HG02759 (cell line): ENCODE data around the gene NEUROD2.

ENCODE experiments used
- ATAC-seq: cut with Tn5 transposase; IDR thresholded peaks from one replicate; pipeline ENCODE4 v1.9.1; 2021; ENCODE audit warnings: mild to moderate bottlenecking, moderate library complexity; ENCODE audit not compliant: unreplicated experiment

The NEUROD2 gene

DNA sequence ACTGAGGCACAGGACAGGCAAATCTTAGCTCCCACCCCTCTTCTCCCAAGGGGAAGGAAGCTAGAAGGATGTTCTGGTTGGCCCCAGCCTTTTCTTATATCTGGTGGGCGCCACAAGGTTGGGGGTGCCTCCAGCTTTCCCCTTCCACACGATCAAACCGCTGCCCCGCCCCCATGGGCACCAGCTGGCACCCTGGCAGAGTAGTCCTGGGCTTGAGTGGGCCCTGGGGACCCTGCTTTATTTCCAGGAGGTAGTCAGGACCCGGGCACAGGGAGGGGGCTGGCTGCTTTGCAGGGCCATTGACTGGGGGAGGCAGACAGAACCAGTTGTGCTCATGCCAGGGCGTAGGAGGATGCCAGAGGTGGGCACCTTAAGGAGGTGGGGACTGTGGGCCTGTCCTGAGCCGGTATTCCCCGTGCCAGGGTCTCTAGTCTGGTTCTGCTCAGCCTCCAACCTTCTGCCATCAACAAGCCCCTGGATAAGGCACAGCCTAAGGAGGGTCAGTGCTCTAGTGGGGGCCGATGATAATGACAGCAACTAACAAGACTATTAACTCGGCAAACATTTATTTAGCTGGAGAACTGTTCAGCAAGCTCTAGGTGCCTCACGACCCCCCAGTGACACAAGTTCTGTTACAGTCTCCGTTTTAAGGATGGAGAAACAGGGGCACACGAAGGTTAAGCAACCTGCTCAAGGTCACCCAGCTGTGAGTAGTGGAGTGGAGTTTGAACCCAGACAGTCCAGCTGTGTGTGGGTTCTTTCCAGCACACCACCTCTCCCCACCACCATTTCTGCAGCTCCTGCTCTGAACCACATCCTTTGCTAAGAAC is 11.5 kb upstream of the NEUROD2 start:
- no peak for ATAC-seq

DNA sequence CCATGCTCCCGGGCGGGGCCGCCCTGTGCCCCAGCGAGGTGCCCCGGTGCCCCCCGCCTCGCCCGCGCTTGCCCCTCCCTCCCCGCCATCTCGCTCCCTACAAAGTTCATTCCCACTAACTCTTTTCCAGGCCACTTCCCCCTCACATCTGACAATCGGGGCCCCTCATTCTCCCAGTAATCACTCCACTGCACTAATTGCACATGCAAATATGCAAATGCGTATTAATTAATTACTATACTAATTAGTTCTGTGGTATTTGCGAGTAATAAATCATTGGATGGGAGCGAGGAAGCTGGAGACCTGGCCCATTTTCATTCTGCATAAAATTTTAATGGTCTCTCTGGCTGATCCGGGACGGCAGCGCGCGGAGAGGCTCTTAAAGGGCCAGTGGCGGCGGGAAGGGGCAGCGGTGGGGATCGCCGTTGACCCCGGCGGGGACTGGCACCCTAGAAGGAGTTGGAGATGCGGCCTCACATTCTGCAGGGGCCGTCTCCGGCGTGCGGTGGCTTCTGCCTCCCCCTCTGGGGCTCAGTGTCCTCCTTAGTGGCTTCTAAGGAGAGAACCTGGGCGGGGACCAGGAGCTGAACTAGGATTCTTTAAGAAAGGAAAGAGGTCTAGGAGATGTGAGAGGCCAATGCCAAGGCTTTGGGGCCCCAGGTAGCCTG is 10.7 kb upstream of the NEUROD2 start:
- no peak for ATAC-seq

DNA sequence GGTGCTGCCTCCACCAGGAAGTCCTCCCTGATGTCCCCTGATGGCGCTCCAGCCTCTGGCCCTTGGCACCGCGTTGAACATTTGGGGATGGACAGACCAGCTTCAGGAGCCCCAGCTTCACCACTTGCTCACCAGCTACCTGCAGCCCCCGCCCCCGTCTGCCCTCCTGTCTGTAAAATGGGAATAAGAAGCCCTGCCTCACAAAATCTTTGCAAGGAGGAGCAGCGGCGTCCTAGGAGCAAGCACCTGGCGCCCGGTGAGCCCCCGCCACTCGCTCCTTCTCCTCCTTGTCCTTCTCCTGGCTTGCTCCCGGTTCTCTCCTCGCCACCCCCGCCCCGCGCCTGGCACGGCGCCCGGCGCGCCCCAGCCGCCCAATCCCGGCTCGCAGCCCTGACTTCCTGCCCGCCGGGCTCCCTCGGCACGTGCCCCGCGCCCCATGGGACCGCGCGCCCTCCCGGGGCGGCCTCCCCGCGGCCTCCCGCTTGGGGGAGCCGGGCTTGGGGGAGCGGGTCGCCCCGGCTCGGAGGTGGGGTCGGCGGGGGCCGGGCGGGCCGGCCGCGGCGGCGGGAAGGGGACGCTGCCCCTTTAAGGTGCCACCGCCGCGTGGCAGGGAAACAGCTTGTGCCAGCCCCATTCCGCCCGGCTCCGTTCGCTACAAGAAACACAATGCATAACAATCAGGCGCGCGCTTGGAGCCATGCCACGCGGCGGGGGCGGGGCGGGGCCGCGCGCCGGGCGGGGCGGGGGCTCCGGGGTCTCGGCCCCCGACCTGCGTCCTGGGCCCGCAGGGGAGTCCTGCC is 9.9 kb upstream of the NEUROD2 start:
- ATAC-seq = peak; percentile 57

DNA sequence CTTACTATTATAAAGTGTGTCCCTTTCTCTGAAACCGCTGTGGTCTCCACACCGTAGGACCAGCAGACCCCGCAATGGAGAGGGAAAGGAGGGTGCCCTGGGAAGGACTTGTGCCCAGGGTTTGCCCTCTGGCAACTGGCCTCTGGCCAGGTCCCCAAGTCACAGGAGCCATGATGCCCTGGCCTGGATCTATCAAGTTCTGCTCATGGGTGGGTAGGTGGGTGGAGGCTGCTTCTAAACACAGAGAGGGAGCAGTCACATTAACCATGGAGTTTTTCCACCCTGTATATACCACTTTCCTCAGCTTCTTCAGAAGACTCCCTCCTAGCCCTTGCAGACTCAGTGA is 9.4 kb upstream of the NEUROD2 start:
- ATAC-seq = no peak

DNA sequence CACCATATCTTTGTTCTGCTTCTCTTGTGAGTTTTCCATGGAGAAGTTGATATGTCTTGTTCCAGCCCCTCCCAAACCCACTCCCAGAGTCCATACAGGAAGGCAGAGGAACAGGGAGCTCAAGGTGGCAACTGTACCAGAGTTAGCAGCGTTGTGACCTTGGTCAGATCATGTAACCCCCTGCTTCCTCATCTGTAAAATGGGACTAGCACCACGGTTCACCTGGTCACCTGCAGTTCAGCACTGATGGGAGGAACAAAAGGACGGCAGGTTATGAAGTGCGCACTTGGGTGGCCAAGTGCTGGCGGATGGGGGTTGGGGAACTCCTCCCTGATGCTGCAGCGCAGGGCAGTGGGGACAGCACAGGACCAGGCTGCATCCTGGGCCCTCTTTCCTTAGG is 7.7 kb upstream of the NEUROD2 start:
- ATAC-seq = no peak

- ATAC-seq = no peak
Observed at GRCh38 chr17:39614545-39615157, 6.9 kb upstream of the NEUROD2 start.

GRCh38 chr17:39612935-39613464 is 5.3 kb upstream of the NEUROD2 start:
- no peak for ATAC-seq

- ATAC-seq = no peak
Observed at GRCh38 chr17:39612291-39612894, 4.7 kb upstream of the NEUROD2 start.

DNA sequence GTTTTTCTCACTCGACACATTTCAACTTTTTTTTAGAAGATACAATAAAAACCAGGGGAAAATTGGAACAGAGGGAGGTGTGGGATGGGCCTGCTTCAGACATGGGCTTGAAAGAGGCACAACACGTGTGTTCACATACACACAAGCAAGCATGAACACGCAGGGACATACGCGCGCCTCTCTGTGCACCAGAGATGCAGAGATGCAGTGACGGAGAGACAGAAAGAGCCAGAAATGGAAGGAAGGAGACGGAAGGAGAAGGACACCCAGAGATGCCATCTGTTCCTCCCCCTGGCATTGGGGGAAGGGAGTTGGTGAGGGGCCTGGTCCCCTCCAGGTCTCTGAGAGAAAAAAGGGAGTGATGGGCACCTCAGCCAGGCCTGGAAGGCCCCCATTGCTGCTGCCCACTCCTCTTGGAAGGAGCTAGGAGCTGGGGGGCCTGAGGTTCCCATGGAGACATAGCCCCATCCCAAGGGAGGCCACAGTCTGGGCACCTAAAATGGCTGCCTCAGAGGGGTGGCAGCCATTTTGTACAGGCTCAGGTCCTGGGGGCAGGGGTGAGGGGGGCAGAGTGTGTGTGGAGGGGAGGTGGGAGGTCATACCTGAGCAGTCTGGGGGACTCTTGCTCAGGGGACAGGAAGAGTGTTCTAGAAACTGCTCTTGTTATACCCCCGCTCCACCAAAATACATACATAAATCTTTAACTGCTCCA is 3.8 kb upstream of the NEUROD2 start:
- no peak for ATAC-seq

GRCh38 chr17:39609416-39610025 is 1.8 kb upstream of the NEUROD2 start:
- no peak for ATAC-seq

GRCh38 chr17:39608142-39608981 is 642 bp upstream of the NEUROD2 start:
- no peak for ATAC-seq

DNA sequence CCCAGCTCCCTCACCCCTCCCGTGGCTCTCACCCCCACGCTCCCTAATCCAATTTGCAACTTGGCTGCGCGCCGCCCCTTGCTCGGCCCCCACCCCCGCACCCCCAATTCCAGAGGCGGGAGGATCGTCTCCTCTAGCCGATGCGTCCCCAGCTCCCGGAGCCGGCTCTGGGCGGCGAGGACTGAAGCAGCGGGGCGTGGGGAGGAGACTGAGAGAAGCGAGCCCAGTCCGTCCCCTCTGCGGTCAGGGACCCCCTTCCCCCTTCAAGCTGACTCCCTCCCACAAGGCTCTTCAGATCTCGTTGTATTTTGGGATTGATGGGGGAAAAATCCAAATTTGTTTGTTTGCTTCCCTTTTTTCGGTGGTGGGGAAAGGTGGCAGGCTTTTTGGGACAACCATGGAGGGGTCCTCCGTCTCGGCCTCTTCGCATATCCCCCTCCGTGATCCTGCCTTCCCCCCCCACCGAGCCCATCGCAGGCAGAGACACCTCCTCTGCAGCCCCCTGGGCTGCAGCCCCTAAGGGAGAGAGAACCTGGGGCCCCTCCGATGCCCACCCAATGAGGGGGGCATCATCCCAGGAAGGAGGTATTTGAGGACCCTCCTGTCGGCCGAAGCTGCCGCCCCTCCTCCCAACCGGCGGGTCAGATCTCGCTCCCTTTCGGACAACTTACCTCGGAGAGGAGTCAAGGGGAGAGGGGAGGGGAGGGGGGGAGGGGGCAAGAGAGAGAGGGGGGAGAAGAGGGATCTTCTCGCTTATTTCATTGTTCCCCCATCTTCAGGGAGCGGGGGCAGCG is 466 bp downstream of the NEUROD2 start:
- no peak for ATAC-seq

- ATAC-seq = no peak
Observed at GRCh38 chr17:39606434-39607056, 1.2 kb downstream of the NEUROD2 start.

DNA sequence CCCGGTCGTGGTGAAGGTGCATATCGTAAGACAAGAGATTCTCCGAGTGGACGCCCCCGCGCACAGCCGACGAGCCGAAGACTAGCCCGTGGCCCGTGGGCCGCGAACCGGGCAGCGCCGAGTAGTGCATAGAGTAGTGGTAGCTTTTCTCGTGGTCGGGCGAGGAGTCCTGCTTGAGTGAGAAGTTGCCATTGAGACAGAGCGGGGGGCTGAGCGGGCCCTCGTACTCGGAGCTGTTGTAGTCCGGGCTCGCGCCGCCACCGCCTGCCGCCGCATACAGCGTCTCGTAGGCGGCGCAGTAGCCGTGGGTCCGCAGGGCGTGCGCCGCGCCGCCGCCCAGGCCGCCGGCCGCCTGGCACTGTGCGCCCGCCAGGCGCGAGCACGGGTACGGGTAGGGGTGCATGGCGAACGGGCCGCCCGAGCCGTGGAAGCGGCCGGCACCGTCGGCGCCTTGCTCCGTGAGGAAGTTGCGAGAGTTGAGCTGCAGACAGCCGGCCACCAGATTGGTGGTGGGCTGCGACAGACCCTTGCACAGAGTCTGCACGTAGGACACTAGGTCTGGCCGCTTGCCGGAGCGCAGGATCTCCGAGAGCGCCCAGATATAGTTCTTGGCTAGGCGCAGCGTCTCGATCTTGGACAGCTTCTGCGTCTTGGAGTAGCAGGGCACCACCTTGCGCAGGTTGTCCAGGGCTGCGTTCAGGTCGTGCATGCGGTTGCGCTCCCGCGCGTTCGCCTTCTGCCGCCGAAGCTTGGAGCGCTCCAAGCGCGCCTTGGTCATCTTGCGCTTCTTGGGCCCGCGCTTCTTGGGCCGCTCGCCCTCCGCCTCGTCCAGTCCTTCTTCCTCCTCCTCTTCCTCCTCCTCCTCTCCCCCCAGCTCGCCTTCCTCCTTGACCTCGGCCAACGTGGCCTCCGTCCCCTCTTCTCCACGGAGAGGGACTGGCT is 2.0 kb downstream of the NEUROD2 start:
- no peak for ATAC-seq

GRCh38 chr17:39604911-39605491 is 2.7 kb downstream of the NEUROD2 start:
- no peak for ATAC-seq
